Esophagus squamous epithelium (tissue), 4 donors: ENCODE data around the gene RYR1.

Experiments used
- POLR2A ChIP-seq, 4 donors: fragments of 450-650 bp; IDR thresholded peaks; one replicate each; pipeline ENCODE4 v1.6.1; 2017; ENCODE audit warnings: antibody characterized with exemption in 4 of 4, mild to moderate bottlenecking in 4 of 4, moderate library complexity in 3 of 4
- TF ChIP-seq, protein P1 (sequence below), 6 experiments: fragments of 450-650 bp in 4 of 6; fragments of 200-600 bp in 2 of 6; sonication (generic) in 2 of 6; IDR thresholded peaks; one replicate each; pipeline ENCODE4 v1.5.1; 2016 to 2019; ENCODE audit warnings: antibody characterized with exemption in 6 of 6, mild to moderate bottlenecking in 4 of 6, moderate library complexity in 4 of 6

DNA sequence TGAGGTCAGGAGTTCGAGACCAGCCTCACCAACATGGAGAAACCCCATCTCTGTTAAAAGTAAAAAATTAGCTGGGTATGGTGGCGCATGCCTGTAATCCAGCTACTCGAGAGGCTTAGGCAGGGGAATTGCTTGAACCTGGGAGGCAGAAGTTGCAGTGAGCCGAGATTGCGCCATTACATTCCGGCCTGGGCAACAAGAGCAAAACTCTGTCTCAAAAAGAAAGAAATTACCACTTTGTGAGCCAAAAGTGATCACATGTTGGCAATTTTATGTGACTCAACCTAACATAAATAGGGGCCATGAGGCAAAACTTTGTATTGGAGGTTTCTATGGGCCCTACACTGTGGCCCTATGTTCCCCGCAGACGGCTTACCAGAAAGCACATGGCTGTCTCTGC is 112.1 kb downstream of the RYR1 start:
- TF ChIP-seq POLR2A (IDR thresholded peaks at IDR 0.05): no peak
- TF ChIP-seq, protein P1, sequence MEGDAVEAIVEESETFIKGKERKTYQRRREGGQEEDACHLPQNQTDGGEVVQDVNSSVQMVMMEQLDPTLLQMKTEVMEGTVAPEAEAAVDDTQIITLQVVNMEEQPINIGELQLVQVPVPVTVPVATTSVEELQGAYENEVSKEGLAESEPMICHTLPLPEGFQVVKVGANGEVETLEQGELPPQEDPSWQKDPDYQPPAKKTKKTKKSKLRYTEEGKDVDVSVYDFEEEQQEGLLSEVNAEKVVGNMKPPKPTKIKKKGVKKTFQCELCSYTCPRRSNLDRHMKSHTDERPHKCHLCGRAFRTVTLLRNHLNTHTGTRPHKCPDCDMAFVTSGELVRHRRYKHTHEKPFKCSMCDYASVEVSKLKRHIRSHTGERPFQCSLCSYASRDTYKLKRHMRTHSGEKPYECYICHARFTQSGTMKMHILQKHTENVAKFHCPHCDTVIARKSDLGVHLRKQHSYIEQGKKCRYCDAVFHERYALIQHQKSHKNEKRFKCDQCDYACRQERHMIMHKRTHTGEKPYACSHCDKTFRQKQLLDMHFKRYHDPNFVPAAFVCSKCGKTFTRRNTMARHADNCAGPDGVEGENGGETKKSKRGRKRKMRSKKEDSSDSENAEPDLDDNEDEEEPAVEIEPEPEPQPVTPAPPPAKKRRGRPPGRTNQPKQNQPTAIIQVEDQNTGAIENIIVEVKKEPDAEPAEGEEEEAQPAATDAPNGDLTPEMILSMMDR (IDR thresholded peaks at IDR 0.05): no peak
